Fibroblast of the aortic adventitia (primary cell): ENCODE data around the gene CERK. TPM values are rescaled to one million over a fixed set of nuclear protein-coding genes. Genes with fewer than 3 reads are reported as not detected.

ENCODE experiments used
- DNase-seq: peaks from one replicate; pipeline ENCODE4 v3.0.0-alpha.2; 2010; ENCODE audit warnings: low read depth
- H3K4me3 ChIP-seq: 2 replicates; pipeline ENCODE4 v1.5.1; 2011; ENCODE audit warnings: low read depth, mild to moderate bottlenecking, control low read depth, low read length, moderate library complexity
- total RNA-seq: library from RNA; depleted of rRNA; stranded (reverse); fragments of >200 nt; gene quantifications from 2 replicates; pipeline ENCODE4 v1.2.3, GENCODE V29; 2012; ENCODE audit warnings: low replicate concordance
- TF ChIP-seq, protein P1 (sequence below): IDR thresholded peaks from 2 replicates; pipeline ENCODE4 v1.5.1; 2011; ENCODE audit warnings: mild to moderate bottlenecking, low read length, control low read depth, inconsistent platforms; ENCODE audit not compliant: insufficient read depth

The CERK gene
- total RNA-seq, 1 donor, result 39.4 TPM

DNA sequence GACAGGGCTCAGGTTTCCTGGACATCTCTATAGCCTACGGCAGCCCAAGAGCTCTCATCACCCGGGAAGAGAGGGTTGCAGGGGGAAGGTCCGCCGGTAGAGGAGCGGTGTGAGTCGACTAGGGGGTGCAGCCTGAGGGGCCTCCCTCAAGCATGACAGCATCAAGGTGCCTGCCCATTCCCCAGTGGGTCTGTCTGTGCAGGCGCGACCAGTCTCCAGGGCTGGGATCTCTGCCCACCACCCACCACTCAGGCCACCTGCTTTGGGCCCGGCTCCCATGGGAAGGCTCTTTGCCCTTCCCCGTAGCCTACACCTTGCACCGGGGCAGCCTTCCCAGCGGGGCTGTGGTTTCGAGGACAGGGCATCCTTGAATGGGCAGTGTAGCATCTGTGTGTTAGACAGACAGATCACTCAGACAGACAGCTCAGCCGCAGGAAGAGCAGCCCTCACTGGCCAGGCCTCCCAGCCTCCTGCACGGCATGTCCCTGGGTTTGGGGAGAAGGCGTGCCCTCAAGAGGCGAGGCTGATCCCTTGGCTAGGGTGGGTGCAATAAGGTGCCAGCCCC, 29.2 kb downstream of the CERK start:
- no peak for DNase-seq
- no peak overlapping the region for H3K4me3 ChIP-seq
- TF ChIP-seq, protein P1, sequence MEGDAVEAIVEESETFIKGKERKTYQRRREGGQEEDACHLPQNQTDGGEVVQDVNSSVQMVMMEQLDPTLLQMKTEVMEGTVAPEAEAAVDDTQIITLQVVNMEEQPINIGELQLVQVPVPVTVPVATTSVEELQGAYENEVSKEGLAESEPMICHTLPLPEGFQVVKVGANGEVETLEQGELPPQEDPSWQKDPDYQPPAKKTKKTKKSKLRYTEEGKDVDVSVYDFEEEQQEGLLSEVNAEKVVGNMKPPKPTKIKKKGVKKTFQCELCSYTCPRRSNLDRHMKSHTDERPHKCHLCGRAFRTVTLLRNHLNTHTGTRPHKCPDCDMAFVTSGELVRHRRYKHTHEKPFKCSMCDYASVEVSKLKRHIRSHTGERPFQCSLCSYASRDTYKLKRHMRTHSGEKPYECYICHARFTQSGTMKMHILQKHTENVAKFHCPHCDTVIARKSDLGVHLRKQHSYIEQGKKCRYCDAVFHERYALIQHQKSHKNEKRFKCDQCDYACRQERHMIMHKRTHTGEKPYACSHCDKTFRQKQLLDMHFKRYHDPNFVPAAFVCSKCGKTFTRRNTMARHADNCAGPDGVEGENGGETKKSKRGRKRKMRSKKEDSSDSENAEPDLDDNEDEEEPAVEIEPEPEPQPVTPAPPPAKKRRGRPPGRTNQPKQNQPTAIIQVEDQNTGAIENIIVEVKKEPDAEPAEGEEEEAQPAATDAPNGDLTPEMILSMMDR, result no peak

DNA sequence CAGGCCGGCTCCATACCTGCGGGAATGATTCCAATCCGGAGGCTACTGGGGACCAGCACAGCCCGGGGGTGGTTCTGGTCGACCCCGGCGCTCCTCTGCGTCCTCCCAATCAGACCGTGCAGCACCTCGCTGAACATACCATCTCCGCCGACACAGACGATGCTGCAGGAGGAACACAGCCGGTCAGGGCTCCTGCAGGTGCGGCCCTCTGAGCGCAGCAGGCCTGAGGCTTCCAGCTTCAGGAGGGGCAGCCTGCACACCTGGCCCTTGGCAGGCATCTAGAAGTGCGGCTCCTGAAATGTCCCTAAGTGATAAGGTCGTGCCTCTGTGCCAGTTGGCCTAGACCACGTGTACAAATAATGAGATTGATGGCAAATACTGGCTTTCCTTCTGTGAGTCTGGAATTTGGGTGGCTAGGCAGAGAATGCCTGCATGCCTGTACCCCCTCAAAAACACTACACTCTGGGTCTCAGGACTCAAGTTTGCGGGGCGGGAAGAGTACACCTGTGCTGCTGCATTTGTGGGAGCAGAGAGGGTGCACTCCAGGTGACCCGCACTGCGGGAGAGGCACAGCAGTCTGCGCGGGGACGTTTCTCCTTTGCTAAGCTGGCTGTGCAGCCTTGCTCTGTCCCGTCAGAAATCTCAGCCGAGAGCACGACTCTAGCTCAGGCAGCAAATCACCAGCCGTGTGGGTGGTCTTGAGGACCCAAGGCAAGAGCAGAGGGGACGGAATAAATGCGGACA, 30.1 kb downstream of the CERK start:
- DNase-seq, result no peak
- no peak overlapping the region for H3K4me3 ChIP-seq
- TF ChIP-seq, protein P1, result no peak

DNA sequence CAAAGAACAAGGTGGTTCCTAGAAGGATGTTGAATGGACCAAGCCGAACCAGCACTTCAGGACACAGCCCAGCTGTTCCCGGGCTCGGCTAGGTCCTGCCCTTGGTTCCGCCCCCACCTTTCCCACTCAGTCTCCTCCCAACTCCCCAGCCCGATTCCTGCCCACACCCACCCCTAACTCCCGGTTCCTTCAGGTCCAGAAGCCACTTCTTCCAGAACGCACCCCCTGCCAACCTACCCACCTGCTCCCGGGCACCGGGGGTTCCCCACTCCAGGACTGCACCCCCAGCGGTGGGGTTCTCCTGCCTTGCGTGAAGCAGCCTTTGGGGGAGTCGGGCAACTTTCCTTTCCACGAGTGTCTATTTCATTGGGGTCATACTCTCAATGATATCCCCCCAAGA, 30.7 kb downstream of the CERK start:
- no peak overlapping the region for H3K4me3 ChIP-seq
- DNase-seq, result no peak
- TF ChIP-seq, protein P1, result no peak

DNA sequence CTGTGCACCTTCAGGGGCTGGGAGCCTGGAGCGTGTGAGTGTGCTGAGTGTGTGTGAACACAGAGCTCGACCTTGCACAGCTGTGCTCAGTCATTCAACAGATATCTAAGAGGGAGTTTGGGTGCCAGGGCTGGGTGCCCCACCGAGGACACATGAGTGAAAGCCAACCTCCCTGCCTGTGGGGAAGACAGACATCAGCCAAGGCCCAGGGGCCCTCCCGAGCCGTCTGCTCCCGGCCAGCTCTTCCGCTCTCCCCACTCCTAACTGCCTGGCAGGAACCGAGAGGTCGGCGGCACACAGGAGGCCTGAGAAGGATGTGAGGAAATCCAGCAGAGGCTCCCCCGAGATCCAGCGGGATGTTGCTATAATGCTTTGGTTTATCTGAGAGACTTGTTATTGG, 32.0 kb downstream of the CERK start:
- no peak overlapping the region for H3K4me3 ChIP-seq
- TF ChIP-seq, protein P1, result no peak
- no peak for DNase-seq

DNA sequence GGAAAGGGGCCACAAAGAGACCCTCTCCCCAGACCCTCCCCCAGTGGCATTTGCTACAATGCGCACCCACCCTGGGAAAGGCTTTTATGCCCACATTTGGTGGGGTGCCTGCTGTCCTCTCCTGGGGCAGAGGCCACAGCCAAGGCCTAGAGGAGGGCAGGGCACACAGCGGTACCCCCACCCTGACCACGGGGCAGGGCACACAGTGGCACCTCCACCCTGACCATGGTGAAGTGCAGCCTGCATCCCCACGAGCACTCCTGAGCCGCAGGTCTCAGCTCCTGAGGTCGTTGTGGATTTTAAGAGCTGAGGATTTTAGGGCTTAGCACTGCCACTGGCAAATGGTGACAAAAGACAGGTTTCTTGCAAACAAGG, 34.1 kb downstream of the CERK start:
- no peak for DNase-seq
- TF ChIP-seq, protein P1, result no peak

DNA sequence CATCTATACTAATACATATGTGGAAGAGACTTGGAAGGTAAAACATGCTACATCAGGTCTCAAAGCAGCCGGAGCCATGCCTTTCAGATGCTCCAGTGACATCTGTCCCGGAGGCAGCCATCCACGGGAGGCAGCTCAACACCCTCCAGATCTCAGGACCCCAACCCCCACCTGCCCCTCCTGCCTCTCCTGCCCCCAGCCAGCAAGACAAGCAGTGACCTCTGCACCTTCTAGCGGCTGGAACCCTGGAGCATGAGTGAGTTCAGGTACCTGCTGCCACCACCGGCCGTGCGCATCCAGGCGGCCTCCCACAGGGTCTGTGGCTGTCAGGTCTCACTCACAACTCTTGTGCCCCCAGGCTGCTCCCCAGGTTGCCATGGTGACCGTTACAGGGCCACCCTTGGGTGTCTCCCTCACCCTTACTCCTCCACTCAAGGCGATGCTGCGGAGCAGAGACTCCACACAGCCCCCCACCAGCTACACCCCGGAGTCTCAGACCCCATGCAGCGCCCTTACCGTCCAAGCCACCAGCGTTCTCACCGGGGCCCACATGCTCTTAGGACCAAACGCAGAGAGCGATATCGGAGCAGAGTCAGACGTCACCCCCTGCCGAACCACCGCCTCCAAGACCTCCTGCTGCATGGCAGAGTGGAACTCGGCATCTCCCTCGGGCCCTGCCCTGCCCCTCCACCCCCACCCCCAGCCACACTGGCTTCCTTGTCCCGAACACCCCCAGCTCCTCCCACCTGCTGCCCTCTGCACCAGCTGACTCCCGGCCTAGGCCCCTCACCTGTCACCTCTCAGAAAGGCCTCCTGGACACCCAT, 34.7 kb downstream of the CERK start:
- no peak overlapping the region for H3K4me3 ChIP-seq
- TF ChIP-seq, protein P1, result no peak
- DNase-seq, result no peak

More for the DNA sequence above, 34.1 kb downstream of the CERK start:
- no peak overlapping the region for H3K4me3 ChIP-seq
